Right cardiac atrium (tissue), 5 donors: ENCODE measurements around the gene MAN1C1. TPM values are rescaled to one million over a fixed set of nuclear protein-coding genes. Genes with fewer than 3 reads are reported as not detected.
"Not testable (repeated sequence)": the region's sequence is repeated elsewhere in the genome, so short reads cannot be mapped to it uniquely, and the experiment has no call there.

Experiments used
- ATAC-seq, 2 donors: fragments of 200-7000 bp; cut with Tn5 transposase; one replicate each; pipeline versions ENCODE4 v1.8.0 to v1.9.1; 2020; ENCODE audit warnings: moderate library complexity in 2 of 2, mild to moderate bottlenecking in 1 of 2
- DNase-seq, 3 donors: peaks; one replicate each; pipeline ENCODE4 v3.0.0-alpha.2; 2020
- H3K27ac ChIP-seq: one replicate; pipeline ENCODE4 v1.5.1; 2013; ENCODE audit warnings: mild to moderate bottlenecking, low read length, control low read depth, moderate library complexity
- H3K27me3 ChIP-seq: one replicate; pipeline ENCODE4 v1.6.1; 2013; ENCODE audit not compliant: control insufficient read depth, insufficient read depth
- H3K4me1 ChIP-seq: one replicate; pipeline ENCODE4 v1.6.1; 2013; ENCODE audit warnings: low read length; ENCODE audit not compliant: control insufficient read depth, insufficient read depth
- H3K4me3 ChIP-seq: one replicate; pipeline ENCODE4 v1.5.1; 2013; ENCODE audit warnings: low read length, control low read depth
- H3K9me3 ChIP-seq: one replicate; pipeline ENCODE4 v1.6.1; 2013; ENCODE audit warnings: low read length; ENCODE audit not compliant: control insufficient read depth
- WGBS: extraction: QIAGEN DNeasy Blood & Tissue Kit; methylation state at CpG from one replicate; pipeline ENCODE4 v1.1.7; 2013; 5-methylcytosine and 5-hydroxymethylcytosine counted together
- intact Hi-C, 4 donors: fragments of 100-400 bp; cut with DNase I; formaldehyde crosslinking; loops; one replicate each; pipeline versions ENCODE4 v1.11.0 to v1.14.0; 2022 to 2023
- polyA plus RNA-seq: library from polyadenylated mRNA; stranded (reverse); fragments of 200-250 nt; gene quantifications from one replicate; pipeline ENCODE4 v1.2.3, GENCODE V29; 2013
- total RNA-seq, 4 donors: library from RNA; stranded (reverse); fragmentation: NEBNext Ultra II Directional; extraction: Animal tissue kit (Norgen Biotek cat#: 25700); gene quantifications; one replicate each; pipeline ENCODE4 v1.2.1, GENCODE V29; 2021
- donor health status: healthy with polysubstance abuse.
- donor health status: DM: no; HTN: yes; CAD: no.
- donor health status: DM: no; HTN: no; CAD: no.
- donor health status: DM: no; HTN: yes; CAD: no; lungs with severe emphysema.
- donor health status: DM: yes; HTN: yes; CAD: no.

Gene MAN1C1
- total and polyA plus RNA-seq, 5 donors = 9.1 to 15.7 (median 11.7) TPM

GRCh38 chr1:25661043-25661815 lies 44.6 kb downstream of the MAN1C1 start:
- Histone ChIP-seq H3K27ac (no peak overlapping the region), H3K4me3 (no peak overlapping the region), H3K27me3 (no peaks in the 10 kb centered on the region), H3K9me3 (no peaks in the 10 kb centered on the region), H3K4me1 (peaks cover 8% of the 10 kb centered on the region)
- no peak for ATAC-seq
- no peak for DNase-seq
- 70% methylated on average over 8 of the region's 8 CpGs for WGBS
- intact Hi-C loops = no loop called here

DNA sequence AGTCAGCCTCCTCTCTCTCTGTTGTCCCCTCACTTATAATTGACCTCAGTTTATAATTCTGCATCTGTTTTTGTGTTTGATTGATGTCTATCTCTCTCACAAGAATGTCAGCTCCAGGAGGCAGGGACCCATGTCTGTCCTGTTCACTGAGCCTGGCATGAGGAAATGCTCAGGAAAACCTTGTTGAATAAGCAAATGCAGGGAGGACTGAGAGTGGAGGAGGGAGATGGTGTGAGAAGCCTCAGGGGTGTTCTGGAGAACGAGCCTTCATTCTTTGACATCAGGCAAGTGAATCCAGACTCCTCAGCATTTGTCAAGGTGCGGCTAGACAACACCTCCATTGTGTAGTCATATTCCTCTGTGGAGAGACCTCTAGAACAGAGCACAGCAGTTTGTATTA lies 45.5 kb downstream of the MAN1C1 start:
- H3K4me3 ChIP-seq = no peak overlapping the region
- ATAC-seq (no peak), DNase-seq (no peak)
- no peaks in the 10 kb centered on the region for H3K27me3 ChIP-seq
- intact Hi-C loops = no loop called here
- 87% methylated on average over 2 of the region's 2 CpGs for WGBS
- H3K4me1 ChIP-seq = peaks cover 7% of the 10 kb centered on the region
- H3K27ac ChIP-seq = no peak overlapping the region
- no peaks in the 10 kb centered on the region for H3K9me3 ChIP-seq

DNA sequence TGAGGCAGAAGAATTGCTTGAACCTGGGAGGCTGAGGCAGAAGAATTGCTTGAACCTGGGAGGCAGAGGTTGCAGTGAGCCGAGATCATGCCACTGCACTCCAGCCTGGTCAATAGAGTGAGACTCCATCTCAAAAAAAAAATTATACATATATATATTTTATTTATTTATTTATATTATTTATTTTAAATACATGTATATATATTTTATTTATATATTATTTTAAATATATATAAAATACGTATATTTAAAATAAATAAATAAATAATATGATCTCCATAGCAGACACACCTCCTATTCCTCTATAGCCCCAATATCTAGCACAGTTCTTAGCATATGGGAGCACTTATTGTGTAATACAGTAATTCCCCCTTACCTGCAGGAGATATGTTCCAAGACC lies 46.4 kb downstream of the MAN1C1 start:
- H3K4me3 ChIP-seq, ATAC-seq, H3K4me1 ChIP-seq, H3K9me3 ChIP-seq, H3K27me3 ChIP-seq, H3K27ac ChIP-seq, intact Hi-C loops, DNase-seq: not testable (repeated sequence)
- WGBS = 96% methylated on average over 2 of the region's 2 CpGs

DNA sequence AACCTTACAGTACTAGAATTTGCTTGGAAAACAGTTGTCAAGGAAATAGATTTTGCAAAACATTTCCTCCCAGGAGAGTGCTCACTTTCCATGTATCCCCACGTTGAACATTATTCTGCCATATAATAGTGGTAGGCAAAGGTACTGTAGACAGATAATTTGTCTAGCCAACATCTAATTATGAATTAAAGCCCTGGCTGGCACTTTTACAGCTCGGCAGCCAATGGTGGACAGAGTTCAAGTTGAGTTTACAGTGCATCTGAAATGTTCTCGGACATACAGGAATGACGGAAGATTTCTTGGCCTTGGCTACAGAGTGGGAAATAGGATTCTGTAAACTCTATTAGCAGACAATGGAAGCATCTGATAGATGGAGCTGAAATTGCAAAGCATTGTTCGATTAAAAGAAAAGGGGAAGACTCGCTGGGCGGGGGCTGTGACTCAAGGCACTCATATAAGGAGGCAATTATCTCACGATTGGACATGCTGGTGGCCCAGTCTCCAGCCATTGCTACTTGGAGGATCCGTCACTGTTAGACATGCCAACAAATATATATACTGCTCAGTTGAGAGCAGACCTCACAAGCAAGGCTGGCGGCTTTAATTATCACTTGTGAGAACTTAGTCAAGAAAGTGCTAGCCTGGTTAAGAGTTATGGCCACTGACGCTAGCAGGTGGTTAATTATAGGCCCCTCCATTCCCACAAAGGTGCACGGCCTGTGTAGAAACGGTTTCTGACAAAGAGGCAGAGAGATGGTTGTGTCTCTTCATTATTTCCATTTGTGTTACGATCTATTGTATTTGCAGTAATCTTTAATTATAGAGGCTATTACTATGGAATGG lies 48.0 kb downstream of the MAN1C1 start:
- WGBS = 61% methylated on average over 14 of the region's 14 CpGs
- intact Hi-C loops = no loop called here
- no peaks in the 10 kb centered on the region for H3K27me3 ChIP-seq
- DNase-seq (no peak), ATAC-seq (peak in 1 of 2 donors; percentile 41)
- no peaks in the 10 kb centered on the region for H3K9me3 ChIP-seq
- no peak overlapping the region for H3K27ac ChIP-seq
- no peak overlapping the region for H3K4me3 ChIP-seq
- H3K4me1 ChIP-seq = no peaks in the 10 kb centered on the region

DNA sequence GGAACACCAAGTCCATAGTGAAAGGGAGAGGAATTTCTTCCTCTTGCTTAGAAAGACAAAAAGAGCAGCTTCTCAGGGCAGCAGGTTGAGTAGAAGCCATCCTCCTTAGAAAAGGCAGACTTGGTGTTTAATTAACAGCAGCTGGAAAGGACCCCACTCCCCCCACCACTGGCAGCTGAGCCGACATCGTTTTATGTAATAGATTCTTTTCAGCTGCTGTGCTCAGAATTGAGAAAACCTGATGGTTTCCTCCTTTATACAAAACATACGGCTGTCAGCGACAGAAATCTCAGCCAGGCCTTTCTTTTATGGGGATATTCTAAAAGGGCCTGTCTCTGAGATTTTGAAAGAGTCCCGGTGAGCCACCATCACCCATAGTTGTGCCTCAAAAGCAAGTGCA lies 49.9 kb downstream of the MAN1C1 start:
- H3K4me3 ChIP-seq = no peak overlapping the region
- DNase-seq (no peak), ATAC-seq (no peak)
- H3K27ac ChIP-seq = no peak overlapping the region
- H3K27me3 ChIP-seq = no peaks in the 10 kb centered on the region
- H3K4me1 ChIP-seq = no peaks in the 10 kb centered on the region
- 67% methylated on average over 5 of the region's 5 CpGs for WGBS
- intact Hi-C loops = no loop called here
- H3K9me3 ChIP-seq = no peaks in the 10 kb centered on the region

DNA sequence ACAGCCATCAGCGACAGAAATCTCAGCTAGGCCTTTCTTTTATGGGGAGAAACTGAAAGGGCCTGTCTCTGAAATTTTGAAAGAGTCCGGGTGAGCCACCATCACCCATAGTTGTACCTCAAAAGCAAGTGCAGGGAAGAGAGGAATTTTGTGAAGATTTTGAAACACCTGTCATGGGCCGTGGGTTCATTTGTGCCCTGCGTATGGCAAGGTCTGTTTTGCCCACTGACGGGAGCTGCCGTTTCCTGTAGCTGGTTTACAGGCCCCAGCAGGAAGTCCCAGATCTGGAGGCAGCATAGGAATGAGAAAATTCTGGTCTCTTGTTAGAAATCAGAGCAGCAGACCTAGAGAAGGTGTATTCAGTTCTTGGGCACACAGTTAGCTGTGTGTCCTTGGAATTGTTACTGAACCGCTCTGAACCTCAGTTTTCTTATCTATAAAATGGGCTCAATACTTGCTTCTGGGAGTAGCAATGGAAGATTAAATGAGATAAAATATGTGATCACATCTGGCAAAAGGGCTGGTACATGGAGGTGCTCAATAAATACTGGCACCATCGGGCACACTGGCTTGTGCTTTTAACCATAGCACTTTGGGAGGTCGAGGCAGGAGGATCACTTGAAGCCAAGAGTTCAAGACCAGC lies 52.5 kb downstream of the MAN1C1 start:
- H3K9me3 ChIP-seq = no peaks in the 10 kb centered on the region
- H3K4me1 ChIP-seq = no peaks in the 10 kb centered on the region
- DNase-seq (no peak), ATAC-seq (no peak)
- intact Hi-C loops = no loop called here
- 87% methylated on average over 9 of the region's 9 CpGs for WGBS
- H3K4me3 ChIP-seq = no peak overlapping the region
- no peaks in the 10 kb centered on the region for H3K27me3 ChIP-seq
- H3K27ac ChIP-seq = no peak overlapping the region

GRCh38 chr1:25669781-25670567 lies 53.4 kb downstream of the MAN1C1 start:
- H3K27me3 ChIP-seq = no peaks in the 10 kb centered on the region
- no peaks in the 10 kb centered on the region for H3K9me3 ChIP-seq
- no peak overlapping the region for H3K27ac ChIP-seq
- H3K4me3 ChIP-seq = no peak overlapping the region
- H3K4me1 ChIP-seq = no peaks in the 10 kb centered on the region
- ATAC-seq = no peak
- intact Hi-C loops = no loop called here
- no peak for DNase-seq
- 95% methylated on average over 4 of the region's 4 CpGs for WGBS

GRCh38 chr1:25671929-25672328 lies 55.3 kb downstream of the MAN1C1 start:
- Histone ChIP-seq H3K4me1 (peaks cover 8% of the 10 kb centered on the region), H3K9me3 (no peaks in the 10 kb centered on the region), H3K27ac (no peak overlapping the region), H3K4me3 (no peak overlapping the region), H3K27me3 (no peaks in the 10 kb centered on the region)
- 91% methylated on average over 3 of the region's 3 CpGs for WGBS
- DNase-seq (no peak), ATAC-seq (no peak)
- intact Hi-C loops = no loop called here

DNA sequence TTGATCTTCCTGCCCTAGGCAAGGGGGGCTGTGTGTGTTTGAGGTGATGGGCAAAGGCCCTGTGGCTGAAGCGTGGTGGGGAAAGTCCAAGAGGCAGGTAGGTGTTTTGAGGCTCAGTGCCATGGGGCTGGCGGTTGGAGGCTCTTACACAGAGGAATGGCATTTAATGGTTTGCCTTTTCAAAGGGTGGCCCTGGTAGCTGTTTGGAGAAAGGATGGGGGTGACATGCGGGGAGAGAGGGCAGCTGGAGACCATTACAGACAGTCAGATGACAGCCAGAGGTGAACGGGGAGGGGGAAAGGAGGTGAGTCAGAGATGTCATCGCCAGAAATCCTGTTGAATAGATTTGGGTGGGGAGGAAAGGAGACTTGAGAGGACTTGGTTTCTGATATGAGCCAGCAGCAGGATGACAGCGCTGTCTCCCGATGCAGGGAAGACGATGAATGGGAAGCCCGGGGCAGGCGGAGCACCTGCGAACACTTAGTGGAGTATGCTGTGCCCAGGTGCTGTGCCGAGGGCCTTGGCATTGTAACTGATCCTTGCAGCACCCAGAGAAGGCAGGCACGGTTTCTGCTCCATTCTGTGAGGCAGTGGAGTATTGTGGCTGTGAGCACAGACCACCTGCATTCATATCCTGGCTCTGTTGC lies 56.3 kb downstream of the MAN1C1 start:
- Histone ChIP-seq H3K27me3 (no peaks in the 10 kb centered on the region), H3K4me3 (no peak overlapping the region), H3K9me3 (no peaks in the 10 kb centered on the region), H3K4me1 (peaks cover 8% of the 10 kb centered on the region), H3K27ac (no peak overlapping the region)
- no peak for ATAC-seq
- no peak for DNase-seq
- WGBS = 81% methylated on average over 13 of the region's 13 CpGs
- intact Hi-C loops = no loop called here

DNA sequence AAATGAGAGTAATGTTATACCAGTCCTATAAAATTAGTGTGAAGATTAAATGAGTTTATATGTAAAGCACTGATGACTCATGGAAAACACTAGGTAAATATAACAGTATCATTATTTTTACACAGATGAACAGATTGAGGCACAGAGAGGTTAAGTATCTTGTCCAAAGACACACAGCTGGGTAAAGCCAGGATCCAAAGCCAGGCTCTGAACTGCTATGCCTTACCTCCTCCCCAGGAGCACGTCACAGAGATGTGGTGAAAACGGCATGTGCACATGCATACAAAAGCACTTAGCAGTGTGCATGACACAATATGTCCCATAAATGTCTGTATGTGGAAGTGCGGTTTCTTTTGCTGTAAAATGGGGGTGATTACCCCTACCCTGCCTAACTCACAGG lies 56.9 kb downstream of the MAN1C1 start:
- WGBS = 94% methylated on average over 3 of the region's 3 CpGs
- H3K9me3 ChIP-seq = no peaks in the 10 kb centered on the region
- DNase-seq (no peak), ATAC-seq (no peak)
- no peak overlapping the region for H3K27ac ChIP-seq
- intact Hi-C loops = no loop called here
- H3K4me3 ChIP-seq = no peak overlapping the region
- H3K27me3 ChIP-seq = no peaks in the 10 kb centered on the region
- peaks cover 8% of the 10 kb centered on the region for H3K4me1 ChIP-seq
